ENCODE measurements around the gene ANLN. TPM values are rescaled to one million over a fixed set of nuclear protein-coding genes. Genes with fewer than 3 reads are reported as not detected.

ANLN gene
- total and polyA plus RNA-seq, 2 donors (not counting 3 experiments of a cell fraction or from before 2014, with no cell fraction given): 28.5 to 119 TPM

DNA sequence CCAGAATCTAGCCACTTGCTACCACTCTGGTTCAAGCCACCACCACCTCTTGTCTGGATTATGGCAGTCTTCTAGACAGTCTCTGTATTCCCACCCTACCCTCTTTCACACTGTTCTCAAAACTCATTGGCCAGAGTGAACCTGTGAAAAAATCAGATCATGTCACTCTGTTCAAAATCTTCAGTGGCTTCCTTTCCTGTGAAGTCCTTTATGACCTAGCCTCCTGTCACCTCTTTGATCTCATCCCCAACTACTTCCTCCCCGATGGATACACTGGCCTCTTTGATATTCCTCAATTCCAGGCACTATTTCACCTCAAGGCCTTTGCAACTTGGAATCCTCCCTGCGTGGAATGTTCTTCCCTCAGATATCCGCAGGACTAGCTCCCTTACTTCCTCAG, 21.2 kb upstream of the ANLN start:
- Histone ChIP-seq H3K9me1 (replicated peaks; ENCODE audit: control insufficient read depth, extremely low read depth, insufficient read depth, low read length) (no peaks in the 10 kb centered on the region), H3K27me3 (ENCODE audit: control insufficient read depth in 2 of 2, insufficient read depth in 2 of 2, low read length in 2 of 2) (peaks cover 14 to 31% of the 10 kb centered on the region in 2 experiments), H3K4me3 (replicated peaks in 1 of 3; ENCODE audit: insufficient read depth in 1 of 3, low read depth in 1 of 3, low read length in 3 of 3) (no peak overlapping the region), H3K4me2 (ENCODE audit: insufficient read depth, low read length) (no peak overlapping the region), H2AFZ (ENCODE audit: low read depth, low read length) (no peak overlapping the region), H3K36me3 (ENCODE audit: control insufficient read depth in 2 of 2, extremely low read depth in 1 of 2, insufficient read depth in 2 of 2, low read length in 2 of 2) (no peaks in the 10 kb centered on the region), H3K79me2 (ENCODE audit: control insufficient read depth, insufficient read depth, low read length) (no peaks in the 10 kb centered on the region), H3K9ac (replicated peaks; ENCODE audit: extremely low read depth, insufficient read depth, low read length) (no peak overlapping the region), H4K20me1 (replicated peaks; ENCODE audit: control insufficient read depth, extremely low read depth, insufficient read depth, low read length) (no peaks in the 10 kb centered on the region), H3K4me1 (ENCODE audit: control insufficient read depth, extremely low read depth, insufficient read depth, low read length) (no peaks in the 10 kb centered on the region), H3K9me3 (replicated peaks; ENCODE audit: control insufficient read depth, insufficient read depth, low read length) (no peaks in the 10 kb centered on the region), H3K27ac (ENCODE audit: insufficient read depth, low read depth, low read length) (no peak overlapping the region)
- no peak for FAIRE-seq
- POLR2A ChIA-PET: no interaction called here
- CTCF ChIA-PET: no interaction called here
- intact Hi-C loops (cut with micrococcal nuclease): no loop called here
- no peak for TF ChIP-seq MYC (IDR thresholded peaks at IDR 0.05; ENCODE audit: low read depth, low read length)
- no peak for TF ChIP-seq POLR2A (IDR thresholded peaks at IDR 0.05; ENCODE audit: low read depth, low read length)
- no peak for TF ChIP-seq GATA2 (IDR thresholded peaks at IDR 0.05; ENCODE audit: insufficient read depth, insufficient read length, low read depth, low read length)
- TF ChIP-seq CTCF (IDR thresholded peaks at IDR 0.05; ENCODE audit: extremely low read depth in 1 of 2, insufficient read depth in 1 of 2, low read depth in 1 of 2, low read length in 2 of 2): no peak
- TF ChIP-seq JUN (IDR thresholded peaks at IDR 0.05; ENCODE audit: borderline replicate concordance, insufficient read depth, insufficient read length, low read depth): no peak
- no peak for TF ChIP-seq FOS (IDR thresholded peaks at IDR 0.05; ENCODE audit: borderline replicate concordance, insufficient read depth, low read length)
- TF ChIP-seq, protein P1, sequence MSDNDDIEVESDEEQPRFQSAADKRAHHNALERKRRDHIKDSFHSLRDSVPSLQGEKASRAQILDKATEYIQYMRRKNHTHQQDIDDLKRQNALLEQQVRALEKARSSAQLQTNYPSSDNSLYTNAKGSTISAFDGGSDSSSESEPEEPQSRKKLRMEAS (IDR thresholded peaks at IDR 0.05; ENCODE audit: insufficient read depth, insufficient read length): no peak
- TF ChIP-seq EZH2 (IDR thresholded peaks at IDR 0.05; ENCODE audit: borderline replicate concordance, low read depth, low read length, severe bottlenecking): no peak
- TF ChIP-seq POLR2AphosphoS5 (IDR thresholded peaks at IDR 0.05; ENCODE audit: insufficient read depth, low read depth, low read length): no peak
- DNase-seq (ENCODE audit: low read depth, low spot score): no peak
- dilution Hi-C loops (cut with MboI; ENCODE audit: extremely low pct_ligation_motif_present, low sequenced_read_pairs): no loop called here
- BruUV-seq (replicated peaks): no TSS peak

All from endothelial cell of umbilical vein (primary cell).